HPDE6-E6E7 (cell line): Measurements from ENCODE around the gene KDF1.

Experiments used
- DNase-seq: peaks from one replicate; pipeline ENCODE4 v3.0.0; 2011; ENCODE audit warnings: missing footprints; ENCODE audit errors: extremely low spot score

KDF1 gene, protein sequence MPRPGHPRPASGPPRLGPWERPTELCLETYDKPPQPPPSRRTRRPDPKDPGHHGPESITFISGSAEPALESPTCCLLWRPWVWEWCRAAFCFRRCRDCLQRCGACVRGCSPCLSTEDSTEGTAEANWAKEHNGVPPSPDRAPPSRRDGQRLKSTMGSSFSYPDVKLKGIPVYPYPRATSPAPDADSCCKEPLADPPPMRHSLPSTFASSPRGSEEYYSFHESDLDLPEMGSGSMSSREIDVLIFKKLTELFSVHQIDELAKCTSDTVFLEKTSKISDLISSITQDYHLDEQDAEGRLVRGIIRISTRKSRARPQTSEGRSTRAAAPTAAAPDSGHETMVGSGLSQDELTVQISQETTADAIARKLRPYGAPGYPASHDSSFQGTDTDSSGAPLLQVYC

DNA sequence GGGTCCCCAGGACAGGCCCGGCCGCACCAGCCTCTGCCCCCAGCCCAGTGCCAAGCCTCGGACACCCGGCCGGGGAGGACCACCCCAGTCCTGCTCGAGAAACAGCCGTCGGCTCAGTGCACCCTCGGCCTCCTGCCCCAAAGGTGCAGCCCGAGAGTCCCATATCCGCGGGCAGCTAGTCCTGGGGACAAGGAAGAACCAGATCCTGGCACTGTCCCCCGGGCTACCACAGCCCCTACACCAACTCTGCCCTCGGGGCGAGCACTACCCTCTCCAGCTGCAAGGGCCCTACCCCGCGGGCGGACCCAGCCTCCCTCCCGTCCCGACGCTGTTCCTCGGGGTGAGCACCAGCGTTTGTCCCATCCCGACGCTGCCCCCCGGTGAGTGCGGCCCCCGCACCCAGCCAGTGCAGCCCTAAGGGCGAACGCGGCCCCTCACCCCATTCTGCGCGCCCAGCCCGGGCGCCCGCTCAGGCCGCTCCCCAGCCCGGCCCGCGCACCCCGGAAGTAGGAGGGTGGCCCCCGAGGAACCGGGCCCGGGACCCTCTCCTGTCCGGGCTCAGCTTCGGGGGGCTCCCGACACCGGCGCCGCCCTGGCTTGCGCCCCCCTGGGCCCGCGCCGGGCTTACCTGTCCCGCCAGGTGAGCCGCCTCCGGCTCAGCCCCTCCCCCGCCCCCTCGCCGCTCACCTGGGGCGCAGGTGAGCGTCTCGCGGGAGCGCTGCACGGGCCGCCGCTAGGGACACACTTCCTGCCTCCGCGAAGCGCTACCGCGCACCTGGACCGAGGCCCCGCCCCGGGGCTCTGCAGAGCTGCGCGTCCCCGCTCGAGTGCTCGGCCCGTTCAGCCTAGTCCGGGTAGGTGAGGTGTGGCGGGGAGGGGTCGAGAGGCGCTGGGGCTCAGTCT is at the start of gene KDF1:
Gene KDF1 (minus strand): TSS at position 747 of the 903 bp plus-strand sequence. CDS start 8,088 bp downstream, outside the sequence.
- DNase-seq, result peak; percentile 85

DNA sequence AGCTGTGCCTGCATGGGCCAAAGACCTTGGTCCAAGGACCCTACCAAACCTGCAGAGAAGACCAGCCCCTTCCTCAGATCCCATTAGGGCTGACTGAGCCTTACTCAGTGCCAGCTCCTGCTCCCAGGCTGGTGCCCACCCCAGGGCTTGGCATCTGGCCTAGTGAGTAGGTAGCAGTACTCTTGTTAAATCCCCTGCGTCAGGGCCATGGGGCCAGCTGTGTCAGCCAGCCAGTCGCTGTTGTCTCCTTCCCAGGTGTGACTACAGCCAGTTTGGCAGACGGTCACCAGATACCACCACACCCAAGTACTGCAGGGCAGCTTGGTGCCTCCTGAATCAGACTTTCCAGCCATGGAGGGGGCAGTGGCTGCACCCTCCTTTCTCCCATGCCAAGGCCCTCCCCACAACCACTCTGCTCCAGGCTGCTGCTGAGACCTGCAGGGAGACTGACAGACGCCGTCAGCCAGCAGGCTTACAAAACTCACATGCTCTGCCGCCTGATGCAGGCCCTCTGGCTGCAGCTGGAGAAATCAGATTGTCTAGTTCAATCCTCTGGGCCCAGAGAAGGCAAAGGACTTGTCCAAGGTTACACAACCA is 49.4 kb upstream of the KDF1 start:
- no peak for DNase-seq

DNA sequence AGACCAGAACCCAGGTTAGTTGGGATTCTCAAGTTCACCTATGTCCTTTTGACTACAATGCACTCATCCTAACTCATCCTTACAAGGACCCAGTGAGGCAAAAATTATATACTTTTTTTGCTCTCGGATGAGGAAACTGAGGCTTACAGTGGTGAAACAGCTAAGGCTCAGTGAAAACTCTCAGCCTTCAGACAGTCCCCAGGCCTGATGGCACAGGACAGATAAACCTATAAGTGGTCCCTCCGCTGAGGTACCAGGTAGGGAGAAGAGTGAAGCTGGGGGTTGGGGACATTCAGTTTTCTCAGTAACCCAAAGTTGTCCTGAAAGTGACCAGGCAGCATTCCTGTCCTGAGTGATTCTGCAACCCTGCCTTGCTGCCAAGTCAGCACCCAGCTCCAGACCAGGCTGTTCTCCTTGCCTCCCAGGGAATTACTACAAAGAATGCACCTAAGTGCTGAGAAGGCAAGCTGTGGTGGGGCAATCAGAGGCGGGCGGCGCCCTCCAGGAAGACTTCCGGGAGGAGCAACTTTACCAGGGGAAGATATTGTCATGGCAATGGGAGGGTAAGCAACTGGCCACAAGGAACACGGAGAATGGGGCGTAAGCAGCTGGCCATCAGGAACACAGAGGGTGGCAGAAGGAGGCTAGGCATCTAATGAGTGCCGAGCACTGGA is 47.8 kb upstream of the KDF1 start:
- DNase-seq, result no peak

DNA sequence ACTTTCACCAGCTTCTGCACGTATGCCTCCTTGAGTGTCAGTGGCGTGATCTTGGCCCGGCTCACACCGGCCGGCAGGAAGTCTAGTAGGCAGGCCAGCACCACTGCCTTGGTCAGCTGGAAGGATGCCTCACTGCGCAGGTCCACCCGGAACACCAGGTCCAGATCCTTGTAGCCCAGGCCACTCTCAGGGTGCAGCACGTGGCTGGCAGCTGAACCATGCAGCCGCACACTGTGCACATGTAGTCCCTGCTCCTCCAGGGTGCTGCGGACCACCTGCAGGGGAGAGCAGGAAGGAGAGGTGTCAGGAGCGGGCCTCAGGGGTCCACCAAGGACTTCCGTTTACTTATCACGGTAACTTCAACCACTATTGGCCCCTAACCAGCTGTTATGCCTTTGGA is 46.4 kb upstream of the KDF1 start:
- no peak for DNase-seq

DNA sequence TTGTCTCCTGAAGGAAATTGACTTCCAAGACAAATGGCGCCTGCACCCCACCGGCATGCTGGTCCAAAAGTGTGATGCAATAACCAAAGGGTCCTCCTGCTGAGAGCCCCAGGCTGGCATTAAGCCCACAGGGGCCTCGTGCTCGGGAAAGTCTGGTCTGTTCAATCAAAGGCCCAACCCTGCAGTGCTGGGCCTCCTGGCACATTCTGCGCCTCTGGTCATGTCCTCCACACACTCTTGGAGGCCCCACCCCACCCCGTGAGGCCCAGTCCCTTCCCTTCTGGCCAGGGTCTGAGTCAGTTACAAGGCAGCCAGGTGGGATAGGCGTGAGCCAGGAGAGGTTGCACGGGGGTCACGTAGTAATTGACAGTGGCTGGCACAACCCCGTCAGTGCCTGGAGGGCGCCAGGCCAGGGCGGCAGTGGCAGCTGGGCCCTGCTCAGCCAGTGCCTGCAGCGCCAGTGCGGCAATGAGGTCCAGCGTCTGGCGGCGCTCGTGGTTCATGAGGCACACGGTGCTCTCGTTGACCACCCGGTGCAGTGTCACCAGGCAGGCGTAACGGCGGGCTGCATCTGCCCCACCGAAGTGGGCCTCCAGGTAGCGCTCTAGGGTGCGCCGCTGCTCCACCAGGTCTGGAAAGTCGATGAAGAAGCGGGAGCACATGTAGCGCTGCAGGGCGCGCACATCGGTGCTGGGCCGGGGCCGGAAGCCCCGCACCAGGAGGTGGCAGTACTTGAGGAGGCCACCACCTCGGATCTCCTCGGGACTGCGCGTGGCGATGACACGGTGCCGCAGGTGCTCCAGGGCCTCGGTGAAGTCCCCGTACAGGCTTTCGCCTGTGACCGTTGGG is 45.6 kb upstream of the KDF1 start:
- DNase-seq, result no peak

DNA sequence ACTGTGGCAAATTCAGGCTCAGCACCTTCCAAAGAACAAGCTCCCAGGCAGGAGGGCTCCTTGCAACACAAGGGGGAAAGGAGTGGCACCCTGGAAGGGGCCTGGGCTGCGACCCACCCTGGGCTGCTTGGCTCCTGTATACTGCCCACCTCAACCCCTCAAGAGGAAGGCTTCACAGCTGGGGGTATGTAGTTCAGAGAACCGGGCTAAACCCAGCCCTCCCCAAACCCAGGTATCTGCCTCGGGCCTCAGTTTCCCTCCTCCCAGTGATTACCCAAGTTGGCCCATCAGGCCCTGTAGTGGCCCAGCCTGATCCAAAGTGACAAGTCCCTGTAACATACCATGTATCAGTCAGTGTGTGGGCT is 44.9 kb upstream of the KDF1 start:
- no peak for DNase-seq

DNA sequence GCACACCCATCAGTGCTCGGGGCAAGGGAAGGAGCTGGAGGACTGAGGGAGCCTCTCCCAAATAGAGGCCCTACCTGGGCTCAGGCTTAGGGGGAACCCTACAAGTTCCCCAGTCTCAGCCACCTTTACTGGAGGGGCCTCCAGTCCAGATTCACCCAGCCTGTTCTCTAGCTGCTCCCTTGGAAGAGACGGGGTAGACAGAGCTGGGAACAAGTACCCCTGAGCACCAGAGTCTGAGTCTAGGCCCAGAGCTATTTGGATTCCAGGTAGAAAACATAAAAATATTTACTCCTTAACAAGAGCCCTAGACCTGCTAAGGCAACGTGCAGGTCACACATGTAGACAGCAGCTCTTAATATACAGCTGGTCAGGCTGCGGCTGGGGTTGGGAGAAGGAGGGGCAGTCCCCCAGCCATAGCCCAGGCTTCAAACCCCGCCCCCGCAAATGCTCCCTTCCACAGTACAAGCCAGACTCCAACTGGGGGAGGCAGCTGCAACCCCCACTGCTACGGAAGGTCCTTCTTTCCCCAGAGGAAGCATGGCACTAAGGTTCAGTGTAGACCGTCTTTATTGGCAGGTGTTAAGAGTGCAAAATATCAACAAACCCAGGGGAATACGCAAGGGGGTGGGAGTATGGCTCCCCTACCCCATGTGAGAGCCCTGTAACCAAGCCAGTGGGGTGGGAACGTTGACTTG is 44.4 kb upstream of the KDF1 start:
- no peak for DNase-seq

DNA sequence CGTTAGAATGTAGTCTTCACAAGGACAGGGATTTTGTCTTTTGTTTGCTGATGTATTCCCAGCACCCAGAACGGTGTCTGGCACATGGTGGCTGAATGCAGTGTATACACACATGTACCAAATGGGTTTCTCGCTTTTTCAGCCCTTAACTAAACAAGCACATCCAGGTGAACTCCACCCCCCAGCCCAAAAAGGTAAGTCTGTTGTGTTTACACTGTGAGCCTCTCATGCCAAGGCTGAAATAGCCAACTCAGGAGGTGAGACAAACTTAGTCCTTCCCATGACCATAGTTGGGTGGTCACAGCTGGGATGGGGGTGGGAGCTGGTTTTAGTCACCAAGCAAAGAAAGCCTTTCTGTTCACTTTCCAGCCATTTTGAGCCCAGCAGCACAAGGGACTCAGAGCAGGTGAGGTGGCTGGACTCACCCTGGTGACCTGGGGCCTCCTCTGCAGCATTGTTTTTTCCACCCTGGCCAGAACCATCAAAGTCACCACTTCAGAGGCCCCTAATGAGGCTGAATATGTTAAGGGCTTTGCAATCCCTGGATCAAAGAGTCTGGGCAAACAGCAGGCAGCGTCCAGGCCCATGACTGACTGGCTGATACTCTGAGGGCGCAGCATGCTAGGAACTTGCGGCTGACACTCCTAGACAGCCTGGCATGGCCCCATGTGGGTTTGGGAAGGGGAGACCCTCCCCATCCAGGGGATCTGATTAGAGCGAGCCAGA is 43.6 kb upstream of the KDF1 start:
- DNase-seq, result no peak

DNA sequence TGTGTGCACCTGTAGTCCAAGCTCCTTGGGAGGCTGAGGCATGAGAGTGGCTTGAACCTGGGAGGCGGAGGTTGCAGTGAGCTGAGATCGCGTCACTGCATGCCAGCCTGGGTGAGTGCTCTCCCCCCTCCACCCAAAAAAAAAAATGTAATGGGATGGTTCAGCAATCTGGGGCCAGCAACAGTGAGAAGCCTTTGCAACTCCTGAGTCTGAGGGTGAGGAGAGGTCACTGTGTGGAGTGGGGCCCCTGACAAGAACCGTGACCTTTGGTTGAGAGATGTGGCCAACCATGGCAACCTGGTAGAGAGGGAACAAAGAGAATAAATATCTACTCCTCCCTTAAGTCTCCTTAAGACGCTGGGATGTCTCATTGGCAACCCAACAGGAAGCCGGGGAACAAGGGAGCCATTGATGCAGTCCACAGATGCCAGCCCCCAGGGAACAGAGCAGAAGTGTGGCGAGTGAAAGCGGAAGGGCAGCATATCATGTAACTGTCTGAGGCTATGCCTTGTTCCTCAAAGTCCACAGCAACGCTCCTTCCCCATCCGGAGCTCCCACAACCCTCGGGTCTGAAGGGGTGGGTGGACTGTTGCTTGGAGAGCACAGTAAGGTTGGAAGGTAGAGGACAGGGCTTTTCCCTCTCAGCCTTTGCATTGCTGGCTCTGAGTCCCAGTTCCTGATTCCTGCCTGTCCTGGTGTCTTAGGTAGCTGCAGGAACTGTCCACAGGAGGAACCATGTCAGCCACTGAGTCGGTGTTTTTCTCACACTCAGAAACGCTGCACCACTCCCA is 41.5 kb upstream of the KDF1 start:
- no peak for DNase-seq

DNA sequence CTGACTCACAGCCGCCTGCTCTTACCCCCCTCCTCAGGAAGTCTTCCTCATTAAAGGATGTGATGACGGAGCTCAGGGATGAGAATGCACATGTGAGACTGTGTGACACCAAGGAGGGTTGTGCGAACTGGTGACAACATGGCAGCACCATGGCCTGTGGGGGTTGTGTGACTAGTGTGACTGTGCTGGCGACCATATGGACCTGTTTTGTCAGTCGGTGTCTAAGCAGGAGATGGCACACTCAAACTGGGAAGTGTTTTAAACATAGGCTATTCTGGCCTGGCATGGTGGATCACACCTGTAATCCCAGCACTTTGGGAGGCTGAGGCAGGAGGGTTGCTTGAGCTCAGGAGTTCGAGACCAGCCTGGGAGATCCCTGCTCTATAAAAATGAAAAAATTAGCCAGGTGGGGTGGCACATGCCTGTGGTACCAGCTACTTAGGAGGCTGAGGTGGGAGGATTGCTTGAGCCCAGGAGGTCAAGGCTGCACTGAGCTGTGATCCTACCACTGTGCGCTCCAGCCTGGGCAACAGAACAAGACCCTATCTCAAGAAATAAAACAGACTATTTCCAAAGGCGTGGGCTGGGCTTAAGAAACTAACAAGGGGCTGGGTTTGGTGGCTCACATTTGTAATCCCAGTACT is 40.7 kb upstream of the KDF1 start:
- no peak for DNase-seq

DNA sequence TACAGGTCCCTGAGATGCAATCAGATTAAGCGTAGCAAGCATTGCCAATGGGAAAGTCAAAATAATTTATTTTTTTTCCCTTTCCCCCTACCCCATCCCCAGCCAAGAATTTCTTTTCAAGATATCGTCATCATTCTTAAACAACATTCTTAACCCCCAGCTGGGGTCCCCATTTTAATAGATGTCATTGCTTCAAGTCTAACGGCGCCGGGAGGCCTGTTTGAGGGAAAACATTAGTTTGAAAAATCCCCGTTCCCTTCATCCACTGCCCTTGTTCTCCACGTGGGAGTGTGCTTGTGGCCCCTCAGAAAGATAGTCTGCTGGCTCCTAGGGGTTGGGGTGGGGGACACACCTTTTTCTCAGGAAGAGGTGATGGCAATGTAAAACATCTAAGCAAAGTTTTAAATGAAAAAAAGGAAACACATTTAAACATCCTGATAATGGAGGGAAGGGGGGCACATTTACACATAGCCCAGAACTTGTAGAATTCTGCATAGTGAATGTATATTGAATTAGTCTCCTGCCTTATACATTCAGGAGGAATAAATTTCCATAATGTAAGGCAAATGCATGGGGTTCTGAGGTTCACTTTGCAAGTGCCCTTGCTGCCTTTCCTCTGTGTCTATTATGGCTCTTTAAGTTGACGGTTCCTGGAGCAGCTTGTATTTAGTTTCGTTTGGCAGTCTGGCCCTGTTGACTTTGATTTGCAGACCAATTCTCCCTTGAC is 40.0 kb upstream of the KDF1 start:
- DNase-seq, result no peak

DNA sequence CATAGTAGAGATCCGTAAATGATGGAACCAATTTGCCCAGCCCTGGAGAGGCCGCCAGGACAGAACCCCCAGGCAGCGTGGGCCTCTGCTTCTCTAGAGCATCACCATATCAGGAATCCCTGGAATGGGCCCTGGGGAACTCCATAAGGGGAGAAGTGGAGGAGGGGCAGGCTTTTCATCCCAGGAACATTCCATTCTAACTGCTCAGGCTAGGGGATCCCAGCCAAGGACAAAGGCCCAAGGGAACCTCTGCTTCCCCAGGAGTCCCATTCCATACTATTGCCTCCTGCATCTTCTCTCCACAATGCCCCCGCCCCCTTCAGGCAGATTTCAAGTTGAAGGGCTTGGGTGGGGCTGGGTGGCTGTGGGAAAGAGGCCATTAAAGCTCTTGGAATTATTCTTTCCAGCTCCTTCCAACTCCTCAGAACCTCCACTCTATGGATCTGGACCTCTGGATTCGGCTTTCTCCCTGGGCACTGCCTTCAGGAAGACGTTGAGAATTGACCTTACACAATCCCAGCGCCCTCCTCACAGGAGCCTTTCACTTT is 39.2 kb upstream of the KDF1 start:
- no peak for DNase-seq

DNA sequence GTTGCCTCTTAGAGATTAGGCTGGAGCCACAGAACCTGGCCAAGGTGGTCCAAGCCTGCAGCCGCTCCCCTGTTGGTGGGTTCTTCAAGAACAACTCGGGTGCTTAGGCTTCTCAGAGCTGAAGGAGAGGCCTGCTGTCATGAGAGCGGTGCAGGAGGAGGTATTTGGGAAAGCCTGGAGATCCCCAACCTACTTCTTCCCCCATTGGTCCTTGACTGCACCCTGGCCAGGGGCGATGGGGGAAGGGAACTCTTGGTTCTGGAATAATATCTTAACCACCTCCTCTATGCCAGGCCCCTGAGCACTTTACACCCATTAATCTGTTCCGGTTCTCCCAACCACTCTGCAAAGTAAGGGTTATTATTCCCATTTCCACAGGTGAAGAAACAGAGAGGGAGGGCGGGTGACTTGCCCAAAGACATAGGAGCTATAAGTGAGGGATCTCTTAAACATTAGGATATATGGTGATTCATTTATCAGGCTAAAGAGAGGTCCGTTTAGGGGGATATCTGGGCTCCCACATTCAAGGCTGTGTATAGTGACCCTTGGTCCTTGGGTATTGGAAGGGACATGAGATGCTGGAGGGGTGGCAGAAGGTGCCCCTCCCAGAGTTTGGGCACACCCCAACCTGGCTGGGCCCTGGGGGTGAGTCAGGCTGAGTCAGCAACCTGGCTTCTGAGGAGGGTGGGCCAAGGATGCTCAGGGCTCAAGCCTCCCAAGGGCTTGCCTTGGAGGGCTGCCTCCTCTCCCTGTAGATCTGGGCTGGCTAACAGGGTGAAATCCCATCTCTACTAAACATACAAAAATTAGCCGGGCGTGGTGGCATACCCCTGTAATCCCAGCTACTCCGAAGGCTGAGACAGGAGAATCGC is 38.4 kb upstream of the KDF1 start:
- no peak for DNase-seq

DNA sequence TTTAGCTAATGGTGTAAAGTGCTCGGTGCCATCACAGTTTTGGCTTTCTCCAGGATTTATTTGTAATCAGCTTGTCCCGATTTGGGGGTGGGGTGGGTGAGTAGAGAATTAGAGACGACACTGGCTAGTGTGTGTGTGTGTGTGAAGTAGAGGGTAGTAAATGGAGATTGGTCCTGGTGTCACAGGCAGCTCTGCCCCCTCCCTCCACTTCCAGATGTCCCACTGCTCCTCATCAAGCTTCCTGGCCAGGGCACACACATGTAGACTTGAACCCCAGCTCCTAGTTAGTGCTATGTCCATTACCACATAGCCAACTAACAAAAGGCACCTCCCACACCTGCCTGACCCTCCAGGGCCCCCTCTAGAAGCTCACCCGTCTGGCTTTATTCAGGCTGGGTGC is 36.4 kb upstream of the KDF1 start:
- DNase-seq, result no peak

DNA sequence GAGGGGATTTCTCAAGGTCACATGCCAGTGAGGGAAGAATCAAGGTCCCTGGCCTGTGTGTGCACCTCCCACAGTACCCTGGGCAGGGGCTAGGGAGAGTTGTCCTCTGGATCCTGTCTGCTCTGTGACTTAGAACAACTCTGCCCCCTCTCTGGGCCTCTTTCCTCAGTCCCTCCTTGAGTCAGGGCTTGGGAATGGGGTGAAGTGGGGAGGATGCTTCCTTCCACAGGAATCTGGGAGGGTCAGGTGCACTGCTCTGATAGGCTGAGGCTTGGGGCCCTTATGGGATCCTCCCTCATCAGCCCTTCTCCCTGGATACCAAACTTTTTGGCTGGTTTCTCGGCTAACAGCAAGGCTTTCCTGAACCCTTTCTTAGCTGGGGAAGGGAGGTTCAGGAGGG is 35.8 kb upstream of the KDF1 start:
- no peak for DNase-seq

DNA sequence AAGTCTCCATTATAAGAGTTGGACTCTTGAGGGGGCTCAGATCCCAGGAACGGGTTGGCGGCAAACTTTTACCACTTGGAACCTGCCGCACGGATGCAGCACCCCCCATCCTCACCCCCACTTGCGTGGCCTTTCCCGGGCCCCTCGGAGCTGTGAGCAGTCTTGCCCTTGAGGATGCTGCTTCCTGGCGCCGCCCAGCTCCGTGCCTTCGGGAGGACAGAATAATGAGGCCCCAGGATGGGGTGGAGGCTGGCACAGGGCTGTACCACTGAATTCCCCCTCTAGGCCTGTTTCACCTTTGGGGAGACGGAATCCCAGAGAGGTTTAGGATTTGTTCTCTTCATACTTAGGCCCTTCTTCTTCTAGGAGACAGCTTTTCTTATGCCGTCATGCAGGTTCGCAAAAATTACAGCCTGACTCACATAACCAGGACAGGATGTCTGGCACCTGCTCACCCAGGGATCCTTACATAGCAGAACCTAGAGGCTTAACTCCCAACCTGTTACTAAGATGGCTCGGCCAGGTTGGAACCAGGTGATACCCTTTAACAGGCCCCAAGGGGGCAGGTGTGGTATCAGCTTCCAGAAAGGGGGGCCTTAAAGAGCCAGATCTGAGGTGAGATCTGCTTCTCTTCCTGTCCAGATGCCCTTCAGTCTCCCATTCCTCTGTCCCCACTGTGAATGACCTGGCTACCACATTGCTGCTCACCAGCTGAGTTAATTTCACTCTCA is 34.7 kb upstream of the KDF1 start:
- no peak for DNase-seq
